Parathyroid adenoma (tissue), 2 donors: ENCODE measurements around the gene NKX2-3.

Source experiments
- H2AFZ ChIP-seq: fragments of 300-600 bp; sonication (generic); one replicate; pipeline ENCODE4 v1.7.0; 2017; ENCODE audit warnings: antibody characterized with exemption, mild to moderate bottlenecking
- H3K27ac ChIP-seq: fragments of 300-600 bp; sonication (generic); one replicate; pipeline ENCODE4 v1.7.0; 2017
- H3K27me3 ChIP-seq: fragments of 300-600 bp; sonication (generic); one replicate; pipeline ENCODE4 v1.7.0; 2017; ENCODE audit warnings: low read length; ENCODE audit not compliant: control insufficient read depth, insufficient read depth
- H3K36me3 ChIP-seq: fragments of 300-600 bp; sonication (generic); one replicate; pipeline ENCODE4 v1.7.0; 2017; ENCODE audit warnings: low read length; ENCODE audit not compliant: control insufficient read depth, insufficient read depth
- H3K4me1 ChIP-seq: fragments of 300-600 bp; sonication (generic); one replicate; pipeline ENCODE4 v1.7.0; 2017; ENCODE audit warnings: control low read depth
- H3K4me2 ChIP-seq: fragments of 300-600 bp; sonication (generic); one replicate; pipeline ENCODE4 v1.7.0; 2017; ENCODE audit warnings: low read length
- H3K4me3 ChIP-seq: fragments of 300-600 bp; sonication (generic); one replicate; pipeline ENCODE4 v1.7.0; 2017; ENCODE audit warnings: low read depth, low read length
- H3K79me2 ChIP-seq: fragments of 300-600 bp; sonication (generic); one replicate; pipeline ENCODE4 v1.7.0; 2017; ENCODE audit warnings: control low read depth
- H3K9ac ChIP-seq: fragments of 300-600 bp; sonication (generic); one replicate; pipeline ENCODE4 v1.7.0; 2017; ENCODE audit warnings: mild to moderate bottlenecking
- H3K9me3 ChIP-seq: fragments of 300-600 bp; sonication (generic); one replicate; pipeline ENCODE4 v1.7.0; 2017; ENCODE audit warnings: low read length; ENCODE audit not compliant: control insufficient read depth
- TF ChIP-seq, protein P1 (sequence below): fragments of 300-600 bp; sonication (generic); IDR thresholded peaks from one replicate; pipeline ENCODE4 v1.7.0; 2017; ENCODE audit warnings: antibody characterized with exemption, mild to moderate bottlenecking
- donor health status: primary hyperparathyroidism.

NKX2-3 gene

GRCh38 chr10:99530108-99531025 is 2.4 kb upstream of the NKX2-3 start:
- Histone ChIP-seq H3K27ac (no peak overlapping the region), H3K4me3 (no peak overlapping the region), H3K4me1 (no peaks in the 10 kb centered on the region), H3K36me3 (no peaks in the 10 kb centered on the region), H2AFZ (no peak overlapping the region), H3K4me2 (no peak overlapping the region), H3K27me3 (peaks cover 44% of the 10 kb centered on the region), H3K79me2 (no peaks in the 10 kb centered on the region), H3K9me3 (no peaks in the 10 kb centered on the region), H3K9ac (no peak overlapping the region)
- TF ChIP-seq, protein P1, sequence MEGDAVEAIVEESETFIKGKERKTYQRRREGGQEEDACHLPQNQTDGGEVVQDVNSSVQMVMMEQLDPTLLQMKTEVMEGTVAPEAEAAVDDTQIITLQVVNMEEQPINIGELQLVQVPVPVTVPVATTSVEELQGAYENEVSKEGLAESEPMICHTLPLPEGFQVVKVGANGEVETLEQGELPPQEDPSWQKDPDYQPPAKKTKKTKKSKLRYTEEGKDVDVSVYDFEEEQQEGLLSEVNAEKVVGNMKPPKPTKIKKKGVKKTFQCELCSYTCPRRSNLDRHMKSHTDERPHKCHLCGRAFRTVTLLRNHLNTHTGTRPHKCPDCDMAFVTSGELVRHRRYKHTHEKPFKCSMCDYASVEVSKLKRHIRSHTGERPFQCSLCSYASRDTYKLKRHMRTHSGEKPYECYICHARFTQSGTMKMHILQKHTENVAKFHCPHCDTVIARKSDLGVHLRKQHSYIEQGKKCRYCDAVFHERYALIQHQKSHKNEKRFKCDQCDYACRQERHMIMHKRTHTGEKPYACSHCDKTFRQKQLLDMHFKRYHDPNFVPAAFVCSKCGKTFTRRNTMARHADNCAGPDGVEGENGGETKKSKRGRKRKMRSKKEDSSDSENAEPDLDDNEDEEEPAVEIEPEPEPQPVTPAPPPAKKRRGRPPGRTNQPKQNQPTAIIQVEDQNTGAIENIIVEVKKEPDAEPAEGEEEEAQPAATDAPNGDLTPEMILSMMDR, result no peak

DNA sequence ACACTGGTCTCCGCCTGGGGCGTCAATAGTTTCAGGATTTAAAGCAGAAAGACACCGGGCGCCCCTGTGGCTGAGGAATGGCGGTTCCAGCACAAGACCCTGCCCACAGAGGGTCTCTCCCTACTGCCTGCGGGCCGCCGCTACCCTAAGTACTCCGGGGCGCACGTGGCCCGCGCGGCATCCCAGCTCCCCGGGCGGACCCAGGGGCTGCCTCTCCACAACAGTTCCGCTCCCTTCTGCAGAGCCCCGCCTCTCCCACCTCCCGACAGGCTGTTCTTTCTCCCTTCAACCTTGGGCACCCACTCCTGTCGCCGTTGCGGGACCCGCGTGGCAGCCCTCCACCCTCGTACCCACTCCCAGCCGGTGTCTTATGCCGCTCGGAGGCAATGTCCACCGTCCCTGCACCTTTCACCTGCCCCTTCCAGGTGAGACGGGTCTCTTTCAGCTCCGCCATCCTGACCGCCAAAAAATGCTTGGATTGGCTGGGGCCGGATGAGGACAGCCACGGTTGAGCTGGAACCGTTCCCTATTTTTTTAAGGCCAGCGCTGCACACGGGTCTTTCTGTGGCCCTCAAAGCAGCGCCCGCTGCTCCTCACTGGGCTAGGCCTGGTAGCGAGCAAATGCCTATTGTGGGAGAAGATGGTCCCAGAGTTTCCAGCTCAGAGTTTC is 1.6 kb upstream of the NKX2-3 start:
- Histone ChIP-seq H3K27me3 (peaks cover 42% of the 10 kb centered on the region), H3K4me1 (no peaks in the 10 kb centered on the region), H3K79me2 (no peaks in the 10 kb centered on the region), H3K9ac (no peak overlapping the region), H3K9me3 (no peaks in the 10 kb centered on the region), H2AFZ (no peak overlapping the region), H3K27ac (no peak overlapping the region), H3K4me2 (no peak overlapping the region), H3K36me3 (no peaks in the 10 kb centered on the region), H3K4me3 (no peak overlapping the region)
- TF ChIP-seq, protein P1, result no peak

DNA sequence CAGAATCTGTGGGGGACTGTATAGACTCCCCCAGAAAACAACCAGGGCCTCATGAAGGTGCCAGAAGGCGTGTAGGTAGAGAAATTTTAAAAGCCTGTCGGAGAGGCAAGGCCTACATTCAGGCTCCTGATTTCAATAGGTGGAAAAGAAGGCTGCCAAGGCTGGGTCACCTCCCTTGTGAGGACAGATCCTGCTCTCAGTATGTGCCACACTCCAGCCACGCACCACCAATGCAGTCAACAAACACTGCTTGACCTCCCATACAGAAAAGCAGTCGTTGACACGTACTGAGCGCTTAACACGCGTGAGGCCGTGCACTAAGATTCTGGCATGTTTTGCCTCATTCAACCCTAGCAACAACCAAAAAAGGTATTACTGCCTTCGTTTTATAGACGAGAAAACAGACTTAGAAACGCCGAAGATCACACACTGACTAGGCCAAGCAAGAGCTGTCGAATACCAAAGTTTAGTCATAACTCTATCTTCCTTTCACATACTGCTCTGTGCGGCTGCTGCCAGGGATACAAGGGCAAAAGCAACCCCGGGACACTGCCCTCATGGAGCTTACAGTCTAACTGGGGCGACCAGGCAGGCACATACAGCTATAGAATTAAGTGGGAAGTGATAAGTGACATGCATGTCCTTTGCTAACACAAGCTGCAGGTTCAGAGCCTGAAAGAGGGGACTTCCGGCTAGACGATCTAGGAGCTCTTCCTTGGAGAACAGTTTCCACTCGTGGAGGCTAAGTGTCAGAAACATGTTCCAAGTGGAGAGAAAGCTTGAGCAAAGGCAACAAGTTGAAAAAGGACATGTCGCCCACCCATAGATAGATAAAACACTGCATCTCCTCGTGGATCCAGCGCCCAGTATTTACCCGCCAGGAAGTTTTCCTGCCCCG is 797 bp upstream of the NKX2-3 start:
- H3K4me2 ChIP-seq, result no peak overlapping the region
- H3K9ac ChIP-seq, result no peak overlapping the region
- H3K79me2 ChIP-seq, result no peaks in the 10 kb centered on the region
- no peaks in the 10 kb centered on the region for H3K4me1 ChIP-seq
- no peak overlapping the region for H3K27ac ChIP-seq
- H3K4me3 ChIP-seq, result no peak overlapping the region
- H3K27me3 ChIP-seq, result peaks cover 49% of the 10 kb centered on the region
- H3K36me3 ChIP-seq, result no peaks in the 10 kb centered on the region
- TF ChIP-seq, protein P1, result no peak
- no peaks in the 10 kb centered on the region for H3K9me3 ChIP-seq
- no peak overlapping the region for H2AFZ ChIP-seq

- no peaks in the 10 kb centered on the region for H3K36me3 ChIP-seq
- H3K9ac ChIP-seq, result no peak overlapping the region
- H3K79me2 ChIP-seq, result no peaks in the 10 kb centered on the region
- H3K27ac ChIP-seq, result no peak overlapping the region
- H3K9me3 ChIP-seq, result no peaks in the 10 kb centered on the region
- H2AFZ ChIP-seq, result no peak overlapping the region
- no peak overlapping the region for H3K4me3 ChIP-seq
- H3K4me1 ChIP-seq, result no peaks in the 10 kb centered on the region
- TF ChIP-seq, protein P1, result no peak
- peaks cover 57% of the 10 kb centered on the region for H3K27me3 ChIP-seq
- H3K4me2 ChIP-seq, result no peak overlapping the region
Measured at GRCh38 chr10:99533496-99534449, 1.0 kb downstream of the NKX2-3 start.
